Activated effector memory CD4-positive, alpha-beta T cell treated with anti-CD3 and anti-CD28 coated beads, Interleukin-2, amount 50 U/mL, for 16 hours (primary cell): ENCODE results near the gene BAHD1.

Source experiments
- DNase-seq: peaks from one replicate; pipeline ENCODE4 v3.0.0-alpha.2; 2020

Gene BAHD1

GRCh38 chr15:40440743-40441564, at the start of gene BAHD1:
BAHD1 (plus strand) TSS chr15:40440953; CDS start chr15:40458465, 17,512 bp downstream.
- DNase-seq = peak; percentile 98

- DNase-seq = no peak
Measured at GRCh38 chr15:40392986-40393948, 47.5 kb upstream of the BAHD1 start.

GRCh38 chr15:40397688-40398412, 42.9 kb upstream of the BAHD1 start:
- no peak for DNase-seq

DNA sequence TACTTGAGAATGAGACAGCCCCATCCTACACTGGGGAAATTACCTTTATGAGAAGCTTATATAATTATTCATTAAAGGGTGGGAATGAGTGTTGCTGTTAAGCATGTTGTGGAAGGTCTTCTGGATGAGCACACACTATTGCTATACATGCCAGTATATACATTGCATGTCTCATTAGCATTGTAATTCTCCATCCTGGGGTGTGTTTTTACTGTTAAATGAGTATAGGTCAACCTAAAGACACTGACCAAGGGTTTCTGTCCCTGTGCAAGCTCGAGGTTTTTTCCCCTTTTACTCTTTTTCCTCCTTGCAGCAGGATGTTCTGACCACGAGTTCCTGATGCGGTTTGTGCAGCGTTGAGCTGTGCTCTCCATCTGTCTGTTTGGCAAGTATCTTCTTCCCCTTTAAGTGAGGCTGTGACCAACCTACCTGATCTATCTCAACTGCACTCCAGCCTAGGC, 42.3 kb upstream of the BAHD1 start:
- no peak for DNase-seq

GRCh38 chr15:40399370-40399769, 41.4 kb upstream of the BAHD1 start:
- no peak for DNase-seq

DNA sequence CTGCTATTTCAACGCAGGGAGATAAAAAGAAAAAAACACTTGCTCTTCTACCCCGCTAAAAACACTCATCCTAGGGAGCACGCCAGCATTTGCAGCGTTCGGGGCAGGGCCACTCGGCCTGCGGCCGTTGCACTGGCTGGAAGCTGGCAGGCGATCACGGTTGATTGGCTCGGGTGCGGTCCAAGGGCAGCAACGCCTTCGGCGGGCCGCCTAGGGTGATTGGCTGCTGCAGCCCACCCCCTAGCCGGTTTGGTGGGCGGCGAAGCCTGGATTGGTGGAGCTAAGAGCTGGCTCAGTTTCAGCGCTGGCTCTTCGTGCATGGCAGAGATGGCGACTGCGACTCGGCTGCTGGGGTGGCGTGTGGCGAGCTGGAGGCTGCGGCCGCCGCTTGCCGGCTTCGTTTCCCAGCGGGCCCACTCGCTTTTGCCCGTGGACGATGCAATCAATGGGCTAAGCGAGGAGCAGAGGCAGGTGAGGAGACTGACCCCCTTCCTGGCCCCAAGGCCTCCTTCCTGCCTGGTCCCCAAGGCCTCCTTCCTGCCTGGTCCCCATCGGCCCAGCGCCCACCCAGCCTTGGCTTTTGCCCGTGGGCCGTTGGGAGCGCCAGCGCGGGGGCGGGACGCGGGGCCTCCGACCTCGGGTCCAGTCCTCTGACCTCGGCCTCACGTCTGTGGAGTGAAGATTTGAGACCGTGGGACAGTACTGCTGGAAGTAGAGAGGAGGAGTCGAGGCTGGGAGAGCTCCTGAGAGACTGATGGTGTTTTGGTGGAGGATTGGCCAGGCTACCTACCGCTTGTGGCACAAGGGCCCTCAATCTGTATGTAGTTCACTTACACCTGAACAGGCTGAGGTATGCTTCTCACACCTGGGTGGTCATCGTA, 35.0 kb upstream of the BAHD1 start, which contains the start of gene IVD:
TSS of gene IVD (plus strand) at position 295 of the 881 bp plus-strand sequence. CDS start at position 328, 33 bp downstream.
- peak; percentile 95 for DNase-seq

DNA sequence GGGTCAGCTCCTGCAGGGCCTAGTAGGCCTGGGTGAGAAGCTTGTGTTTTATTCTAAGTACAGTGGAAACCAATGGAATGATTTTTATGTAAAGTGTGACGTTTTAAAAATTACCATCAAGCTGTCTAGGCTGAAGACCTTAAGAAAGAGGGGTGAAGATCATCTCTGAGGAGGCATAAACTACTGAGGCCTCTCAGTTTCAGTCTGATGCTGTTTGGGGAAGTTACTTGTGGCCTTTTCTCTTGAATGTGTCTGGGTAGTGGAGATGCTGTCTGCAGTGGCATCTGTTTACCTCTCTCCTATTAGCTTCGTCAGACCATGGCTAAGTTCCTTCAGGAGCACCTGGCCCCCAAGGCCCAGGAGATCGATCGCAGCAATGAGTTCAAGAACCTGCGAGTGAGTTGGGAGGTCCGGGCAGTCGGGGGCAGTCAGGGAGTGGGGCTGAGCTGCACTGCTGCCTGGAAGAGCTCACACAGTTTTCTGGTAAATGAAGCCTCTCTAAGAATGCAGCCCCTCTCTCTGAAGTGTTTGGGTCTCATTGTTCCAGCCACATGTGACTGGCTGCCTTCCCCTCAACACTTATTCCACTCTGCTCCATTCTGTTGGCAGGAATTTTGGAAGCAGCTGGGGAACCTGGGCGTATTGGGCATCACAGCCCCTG, 33.3 kb upstream of the BAHD1 start:
- no peak for DNase-seq

- DNase-seq = no peak
Measured at GRCh38 chr15:40409366-40409765, 31.4 kb upstream of the BAHD1 start.

DNA sequence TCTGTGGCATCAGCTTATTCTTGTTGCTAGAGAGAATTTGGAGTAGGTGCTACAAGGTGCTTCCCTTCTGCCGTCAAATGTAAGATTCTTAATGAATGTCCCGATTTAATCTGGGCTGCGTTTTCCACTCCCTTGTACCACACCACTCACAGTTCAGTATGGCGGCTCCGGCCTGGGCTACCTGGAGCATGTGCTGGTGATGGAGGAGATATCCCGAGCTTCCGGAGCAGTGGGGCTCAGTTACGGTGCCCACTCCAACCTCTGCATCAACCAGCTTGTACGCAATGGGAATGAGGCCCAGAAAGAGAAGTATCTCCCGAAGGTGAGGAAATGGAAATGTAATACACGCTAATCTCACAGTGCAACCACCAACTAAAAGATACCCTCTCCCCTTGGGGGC, 30.3 kb upstream of the BAHD1 start:
- DNase-seq = no peak

DNA sequence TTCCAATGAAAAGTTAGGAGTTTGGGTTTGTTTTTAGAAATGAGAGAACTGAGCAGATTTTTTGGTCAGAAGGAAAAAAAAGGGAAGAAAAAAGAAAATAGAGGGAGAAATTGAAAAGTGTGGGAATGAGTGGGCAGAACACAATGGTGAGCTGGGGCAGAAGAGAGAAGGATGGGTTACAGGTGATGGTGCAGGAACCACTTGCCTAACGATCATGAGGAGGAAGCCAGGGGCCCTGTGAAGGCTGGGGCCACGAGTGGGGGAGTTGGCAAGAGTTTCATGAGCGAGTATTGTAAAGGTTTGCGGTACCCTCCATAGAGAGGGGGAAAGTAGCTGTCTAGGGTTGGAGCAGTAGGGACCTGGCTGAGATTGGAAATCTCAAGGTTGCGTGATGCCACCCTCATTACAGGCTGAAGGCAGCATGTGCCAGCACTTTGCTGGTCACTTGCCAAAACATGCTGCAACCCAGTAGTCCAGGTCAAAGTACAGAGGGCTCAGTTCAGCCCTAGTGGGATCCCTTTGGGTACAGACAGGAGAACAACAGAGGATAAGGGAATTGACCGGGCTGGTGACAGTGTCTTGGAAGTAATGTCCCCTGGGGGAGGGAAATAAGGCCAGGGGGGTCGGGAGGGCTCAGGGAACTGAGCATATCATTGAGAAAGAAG, 28.5 kb upstream of the BAHD1 start:
- no peak for DNase-seq

DNA sequence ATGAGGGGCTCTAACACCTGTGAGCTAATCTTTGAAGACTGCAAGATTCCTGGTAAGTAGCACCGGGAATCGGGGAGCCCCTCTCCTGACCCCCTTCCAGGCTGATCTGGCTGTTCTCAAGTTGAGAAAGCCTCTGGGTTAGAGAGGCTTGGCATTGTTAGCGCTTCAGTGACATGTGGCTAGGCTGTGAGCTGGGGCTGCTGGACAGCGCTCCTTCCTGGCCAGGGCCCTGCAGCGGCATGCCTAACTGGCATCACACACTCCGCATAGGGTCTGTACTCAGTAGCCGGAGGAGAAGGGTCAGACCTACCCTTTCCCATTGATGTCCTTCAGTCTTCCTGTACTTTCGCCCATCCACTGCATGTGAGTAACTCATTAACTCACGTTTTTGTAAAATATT, 27.7 kb upstream of the BAHD1 start:
- no peak for DNase-seq

DNA sequence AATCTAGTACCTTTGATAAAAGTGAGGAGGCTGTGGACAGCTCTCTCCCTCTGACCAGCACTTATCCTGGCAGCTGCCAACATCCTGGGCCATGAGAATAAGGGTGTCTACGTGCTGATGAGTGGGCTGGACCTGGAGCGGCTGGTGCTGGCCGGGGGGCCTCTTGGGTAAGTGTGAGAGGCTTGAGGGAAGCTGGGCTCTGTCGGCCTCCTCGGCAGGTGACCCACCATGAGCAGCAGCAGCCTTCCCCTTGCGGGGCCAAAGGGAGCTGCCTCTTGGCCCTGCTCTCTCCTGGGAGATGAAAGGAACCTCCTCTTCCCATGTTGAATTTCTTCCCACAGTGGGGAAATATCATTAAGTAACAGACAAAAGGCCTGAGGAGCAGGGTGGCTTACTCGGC, 25.9 kb upstream of the BAHD1 start:
- no peak for DNase-seq

GRCh38 chr15:40415226-40415625, 25.5 kb upstream of the BAHD1 start:
- DNase-seq = no peak

DNA sequence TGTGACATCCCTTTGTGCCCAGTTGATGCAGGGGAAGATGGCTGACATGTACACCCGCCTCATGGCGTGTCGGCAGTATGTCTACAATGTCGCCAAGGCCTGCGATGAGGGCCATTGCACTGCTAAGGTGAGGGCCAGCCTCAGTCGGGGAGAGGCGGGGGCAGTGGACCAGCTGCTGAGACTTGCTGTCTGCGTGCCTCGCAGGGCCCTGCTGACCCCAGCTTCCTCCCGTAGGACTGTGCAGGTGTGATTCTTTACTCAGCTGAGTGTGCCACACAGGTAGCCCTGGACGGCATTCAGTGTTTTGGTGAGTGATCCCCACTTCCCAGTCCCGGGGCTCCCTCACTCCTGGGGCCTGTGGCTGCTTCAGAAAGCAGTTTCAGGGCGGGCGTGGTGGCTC, 24.7 kb upstream of the BAHD1 start:
- DNase-seq = no peak

GRCh38 chr15:40418126-40418525, 22.6 kb upstream of the BAHD1 start:
- no peak for DNase-seq

DNA sequence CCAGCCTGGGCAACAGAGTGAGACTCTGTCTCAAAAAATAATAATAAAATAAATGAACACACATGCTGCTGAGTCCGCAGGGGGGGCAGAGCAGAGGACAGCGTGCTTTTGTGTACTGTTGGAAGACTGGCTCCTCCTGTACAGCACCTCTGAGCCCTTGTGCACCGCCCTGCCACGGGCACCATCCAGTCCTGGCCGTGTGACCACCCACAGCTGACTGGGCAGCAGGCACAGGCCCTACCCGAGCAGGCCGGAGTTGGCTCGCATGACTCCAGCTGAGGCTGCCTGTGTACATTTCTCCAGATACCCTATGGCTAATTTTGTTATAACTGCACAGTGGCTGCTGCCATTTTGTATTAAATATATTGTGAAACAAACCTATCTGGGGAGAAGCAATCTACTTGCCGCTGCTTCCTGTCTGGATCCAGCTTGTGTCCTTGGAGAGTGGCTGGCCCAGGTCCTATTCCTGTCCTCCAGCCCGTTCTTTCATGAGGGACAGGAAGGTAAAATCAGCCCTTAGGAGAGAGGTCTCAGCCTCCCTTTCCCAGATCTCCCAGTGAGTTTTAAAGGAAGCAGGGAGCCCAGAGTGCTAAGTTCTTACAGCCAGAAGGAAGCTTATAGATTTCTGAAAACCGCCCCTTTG, 20.6 kb upstream of the BAHD1 start:
- no peak for DNase-seq

- DNase-seq = no peak
Measured at GRCh38 chr15:40420793-40421192, 20.0 kb upstream of the BAHD1 start.

DNA sequence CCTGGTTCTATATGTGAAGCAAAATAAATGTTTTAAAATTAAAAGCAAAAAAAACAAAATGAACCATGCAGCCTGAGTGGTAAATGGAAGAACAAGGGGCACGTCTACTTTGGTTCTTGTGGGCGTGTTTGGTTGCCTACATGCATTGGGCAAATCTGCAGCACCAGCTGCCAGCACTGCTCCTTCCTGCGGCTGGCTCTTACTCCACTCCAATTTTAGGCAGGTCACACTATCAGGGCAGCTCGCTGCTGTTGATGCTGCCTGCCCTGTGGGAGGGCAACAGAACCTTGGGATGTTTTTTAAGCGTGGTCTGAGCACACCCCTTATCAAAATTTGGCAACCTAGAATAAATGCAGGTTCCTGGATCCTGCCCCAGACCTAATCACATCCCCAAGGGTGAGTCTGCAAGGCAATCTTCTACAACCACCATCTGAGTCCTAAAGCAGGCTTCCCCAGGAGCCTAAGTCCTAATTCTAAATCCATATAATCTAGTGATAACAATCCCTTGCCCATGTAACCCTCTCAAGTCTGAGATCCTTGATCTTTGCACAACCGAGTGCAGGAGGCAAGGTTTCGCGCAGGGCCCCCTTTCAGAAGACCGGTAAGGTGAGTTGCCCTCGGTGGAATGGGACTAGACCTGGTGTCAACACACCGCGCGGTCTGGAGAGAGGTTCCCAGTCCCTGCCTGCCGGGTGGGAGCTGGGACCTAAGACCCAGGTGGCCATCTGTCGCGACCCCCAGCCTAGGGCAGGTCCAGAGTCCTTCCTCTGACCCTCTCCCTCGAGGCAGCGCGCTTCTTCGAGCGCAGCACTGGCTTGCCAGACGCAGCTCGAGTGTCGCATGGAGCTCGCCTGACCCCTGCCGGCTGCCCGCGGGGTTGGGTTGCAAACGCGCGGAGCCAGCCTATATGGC, 19.3 kb upstream of the BAHD1 start:
- DNase-seq = peak; percentile 93
